HG02623 (cell line): Measurements from ENCODE around the gene EBP.

Source experiments
- ATAC-seq: cut with Tn5 transposase; IDR thresholded peaks from one replicate; pipeline ENCODE4 v1.9.1; 2021; ENCODE audit warnings: moderate library complexity; ENCODE audit not compliant: unreplicated experiment

Gene EBP

GRCh38 chrX:48521353-48522243, at the start of gene EBP:
EBP (plus strand) TSS chrX:48521808; CDS start chrX:48523772, 1,964 bp downstream.
- peak; percentile 97 for ATAC-seq

DNA sequence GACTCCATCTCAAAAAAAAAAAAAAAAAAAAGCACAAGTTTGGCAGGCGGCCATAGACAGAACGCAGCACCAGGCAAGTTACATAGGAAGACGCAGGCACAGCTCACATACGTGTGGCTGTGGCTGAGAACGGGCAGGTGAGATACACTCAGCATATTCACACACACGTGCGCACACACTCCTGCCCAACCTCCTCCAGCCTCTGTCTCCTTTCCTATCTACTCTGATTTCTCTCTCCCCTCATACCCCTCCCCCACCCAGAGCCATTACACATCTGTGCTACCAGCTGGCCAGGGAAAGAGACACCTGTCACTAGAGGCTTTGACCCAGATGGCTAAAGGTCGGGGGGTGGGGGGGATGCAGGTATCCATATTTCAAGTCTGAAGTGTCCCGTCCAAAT, 49.4 kb upstream of the EBP start:
- ATAC-seq: no peak

GRCh38 chrX:48472851-48473703, 48.5 kb upstream of the EBP start:
- ATAC-seq: no peak

DNA sequence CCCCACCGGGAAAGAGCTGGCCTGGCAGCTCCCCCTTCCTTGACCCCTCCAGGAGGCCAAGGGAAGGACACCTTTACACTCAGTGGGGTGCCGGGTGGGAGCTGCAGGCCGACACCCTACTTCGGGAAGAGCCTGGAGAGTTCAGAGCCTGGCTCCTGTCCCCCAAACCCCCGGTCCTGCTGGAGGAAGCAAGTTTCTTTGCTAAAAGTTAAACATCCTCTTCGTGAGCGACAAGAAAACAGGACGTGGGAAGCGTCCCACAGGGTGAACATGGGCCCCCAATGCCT, 48.0 kb upstream of the EBP start:
- ATAC-seq: no peak

DNA sequence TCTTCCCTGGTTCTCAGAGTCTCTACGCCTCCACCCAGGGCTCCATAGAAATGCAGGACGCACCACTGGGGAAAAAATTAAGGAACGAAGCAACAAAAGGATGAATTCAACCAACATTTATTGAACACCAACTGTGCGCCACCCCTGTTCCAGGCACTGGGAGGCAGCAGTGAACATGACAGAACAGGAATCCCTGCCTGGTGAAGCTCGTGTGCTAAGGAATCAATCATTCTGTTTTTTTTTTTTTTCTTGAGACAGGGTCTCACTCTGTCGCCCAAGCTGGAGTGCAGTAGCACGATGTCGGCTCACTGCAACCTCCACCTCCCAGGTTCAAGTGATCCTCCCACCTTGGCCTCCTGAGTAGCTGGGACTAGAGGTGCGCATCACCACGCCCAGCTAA, 47.5 kb upstream of the EBP start:
- no peak for ATAC-seq

- ATAC-seq: no peak
These were observed 47.0 kb upstream of the EBP start for GRCh38 chrX:48474581-48474980.

GRCh38 chrX:48475296-48475695, 46.3 kb upstream of the EBP start:
- ATAC-seq: no peak

GRCh38 chrX:48475774-48476577, 45.6 kb upstream of the EBP start, which contains the start of gene FTSJ1:
FTSJ1 (plus strand) TSS chrX:48476199; CDS start chrX:48478048, 1,849 bp downstream.
- ATAC-seq: peak; percentile 76

GRCh38 chrX:48476919-48477318, 44.7 kb upstream of the EBP start:
- ATAC-seq: no peak

DNA sequence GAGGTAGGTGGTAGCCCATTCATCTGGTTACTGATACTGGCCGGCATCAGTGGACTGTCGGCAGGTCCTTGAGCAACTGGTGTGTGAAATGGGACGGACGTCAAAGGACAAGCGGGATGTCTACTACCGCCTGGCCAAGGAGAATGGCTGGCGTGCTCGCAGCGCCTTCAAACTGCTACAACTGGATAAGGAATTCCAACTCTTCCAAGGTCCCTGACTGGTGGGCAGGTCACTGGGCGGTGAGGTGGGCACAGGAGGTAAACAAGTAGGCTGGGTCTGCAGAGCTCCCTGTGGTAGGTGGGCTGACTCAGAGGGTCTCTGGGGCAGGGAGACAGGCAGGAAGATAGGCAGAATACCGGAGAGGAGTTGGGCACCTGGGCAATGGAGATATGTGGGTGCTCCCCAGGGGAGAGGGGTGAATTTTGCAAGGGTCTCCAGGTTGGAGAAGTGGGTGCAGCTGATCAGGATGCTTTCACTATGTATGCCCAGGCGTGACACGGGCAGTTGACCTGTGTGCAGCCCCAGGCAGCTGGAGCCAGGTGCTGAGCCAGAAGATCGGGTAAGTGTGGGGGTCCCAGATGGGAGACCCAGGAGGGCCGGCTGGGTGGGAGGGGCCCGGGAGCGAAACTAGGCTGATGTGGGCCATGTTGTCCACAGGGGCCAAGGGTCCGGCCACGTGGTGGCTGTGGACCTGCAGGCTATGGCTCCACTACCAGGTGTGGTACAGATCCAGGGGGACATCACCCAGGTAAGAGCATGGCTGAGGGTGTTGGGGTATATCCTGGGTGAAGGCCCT, 43.5 kb upstream of the EBP start:
- ATAC-seq: no peak

- no peak for ATAC-seq
These were observed 42.8 kb upstream of the EBP start for GRCh38 chrX:48478806-48479205.

DNA sequence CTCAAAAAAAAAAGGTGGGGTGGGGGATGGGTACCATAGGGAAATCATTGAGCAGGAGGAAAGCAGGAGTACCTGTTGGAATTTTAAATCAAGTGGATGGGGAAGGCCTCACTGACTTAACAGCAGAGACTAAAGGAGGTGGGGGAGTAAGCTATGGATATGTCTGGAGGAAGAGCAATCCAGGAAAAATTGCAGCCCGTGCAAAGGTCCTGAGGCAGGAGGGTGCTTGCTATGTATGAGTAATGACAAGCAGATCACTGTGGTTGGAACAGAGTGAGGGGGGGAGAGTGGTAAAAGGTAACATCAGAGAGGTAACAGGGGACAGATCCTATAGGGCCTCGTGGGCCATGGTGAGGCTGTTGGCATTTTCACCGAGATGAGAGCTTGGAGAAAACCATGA, 41.5 kb upstream of the EBP start:
- ATAC-seq: no peak

- ATAC-seq: no peak
These were observed 41.0 kb upstream of the EBP start for GRCh38 chrX:48480583-48480982.

DNA sequence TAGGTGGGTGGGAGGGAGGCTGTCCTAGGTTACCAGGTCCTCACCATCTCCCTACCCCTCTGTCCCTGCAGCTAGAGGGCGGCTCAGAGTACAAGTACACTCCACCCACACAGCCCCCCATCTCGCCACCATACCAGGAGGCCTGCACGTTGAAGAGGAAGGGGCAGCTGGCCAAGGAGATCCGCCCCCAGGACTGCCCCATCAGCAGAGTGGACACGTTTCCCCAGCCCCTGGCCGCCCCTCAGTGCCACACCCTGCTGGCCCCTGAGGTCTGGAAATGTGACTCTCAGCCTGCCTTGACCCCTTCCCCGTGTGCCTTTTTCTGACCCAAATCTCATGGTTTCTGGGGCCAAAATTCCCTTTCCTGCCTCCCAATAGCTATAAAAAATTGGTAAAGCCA, 39.1 kb upstream of the EBP start:
- no peak for ATAC-seq

- ATAC-seq: no peak
These were observed 34.2 kb upstream of the EBP start for GRCh38 chrX:48487362-48487798.

GRCh38 chrX:48488034-48488433, 33.6 kb upstream of the EBP start:
- ATAC-seq: no peak

DNA sequence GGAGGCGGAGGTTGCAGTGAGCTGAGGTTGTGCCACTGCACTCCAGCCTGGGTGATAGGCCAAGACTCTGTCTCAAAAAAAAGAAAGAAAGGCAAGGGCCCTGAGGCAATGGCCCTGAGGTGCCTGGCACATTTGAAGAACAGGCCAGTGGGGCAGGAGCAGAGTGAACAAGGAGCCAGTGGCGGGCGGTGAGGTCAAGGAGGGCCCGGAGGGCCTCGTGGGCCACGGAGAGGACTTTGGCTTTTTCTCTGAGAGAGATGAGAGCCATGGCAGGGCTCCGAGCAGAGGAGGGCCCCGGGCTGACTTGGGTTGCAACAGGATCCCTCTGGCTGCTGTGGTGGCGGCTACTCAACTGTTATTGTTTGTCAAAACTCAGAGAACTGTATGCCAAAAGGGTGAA, 32.3 kb upstream of the EBP start:
- ATAC-seq: no peak

DNA sequence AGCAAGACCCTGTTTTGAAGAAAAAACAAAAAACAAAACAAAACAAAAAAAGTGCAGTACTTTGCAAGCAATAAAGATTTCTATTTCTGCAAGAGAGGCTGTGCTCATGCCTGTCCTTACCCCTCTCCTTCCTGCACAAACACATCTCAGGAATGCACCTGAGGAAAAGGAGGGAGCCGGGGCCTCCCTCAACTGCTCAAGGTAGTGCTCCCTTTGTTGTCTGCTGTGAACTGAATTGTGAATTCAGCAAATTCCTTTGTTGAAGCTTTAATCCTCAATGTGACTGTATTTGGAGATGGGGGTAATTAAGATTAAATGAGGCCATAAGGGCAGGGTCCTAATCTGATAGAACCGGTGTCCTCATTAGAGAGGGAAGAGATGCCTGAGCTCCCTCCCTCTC, 31.7 kb upstream of the EBP start:
- no peak for ATAC-seq

- ATAC-seq: no peak
These were observed 30.9 kb upstream of the EBP start for GRCh38 chrX:48490661-48491060.

DNA sequence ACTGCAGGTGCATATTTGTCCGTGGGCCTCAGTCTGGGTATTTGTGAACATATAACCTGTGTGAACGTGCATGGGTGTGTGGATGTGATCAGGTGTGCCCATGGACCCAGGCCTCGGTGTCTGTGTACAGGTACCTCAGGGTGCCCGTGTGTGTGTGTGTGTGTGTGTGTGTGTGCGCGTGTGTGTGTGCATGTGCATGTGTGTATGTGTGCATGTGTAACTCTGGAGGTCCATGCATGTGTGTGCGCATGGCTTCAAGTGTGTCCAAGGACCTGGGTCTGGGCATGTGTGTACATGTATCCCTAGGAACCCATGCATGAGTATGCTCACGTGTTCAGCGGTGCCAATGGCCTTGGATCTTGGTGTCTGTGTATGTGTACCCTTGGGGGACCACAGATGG, 29.8 kb upstream of the EBP start:
- no peak for ATAC-seq
